KMS-11 (cell line): Measurements from ENCODE around the gene RUBCNL.

Source experiments
- H2AFZ ChIP-seq: fragments of 200-600 bp; sonication (generic); 2 replicates; pipeline ENCODE4 v1.6.1; 2016; ENCODE audit warnings: antibody characterized with exemption, mixed run types, low read depth
- H3K27ac ChIP-seq: fragments of 200-600 bp; sonication (generic); 2 replicates; pipeline ENCODE4 v1.6.1; 2016; ENCODE audit warnings: mild to moderate bottlenecking, mixed run types
- H3K27me3 ChIP-seq: fragments of 200-600 bp; sonication (generic); 2 replicates; pipeline ENCODE4 v1.6.1; 2017; ENCODE audit warnings: mild to moderate bottlenecking, low read depth, mixed run types, moderate library complexity; ENCODE audit not compliant: insufficient read depth
- H3K36me3 ChIP-seq: fragments of 200-600 bp; sonication (generic); 2 replicates; pipeline ENCODE4 v1.6.1; 2017; ENCODE audit warnings: mild to moderate bottlenecking, mixed run types; ENCODE audit not compliant: insufficient read depth
- H3K4me1 ChIP-seq: fragments of 200-600 bp; sonication (generic); 2 replicates; pipeline ENCODE4 v1.6.1; 2016; ENCODE audit warnings: mild to moderate bottlenecking, low read depth, mixed run types; ENCODE audit not compliant: poor library complexity, severe bottlenecking
- H3K4me2 ChIP-seq: fragments of 200-600 bp; sonication (generic); 2 replicates; pipeline ENCODE4 v1.7.0; 2016; ENCODE audit warnings: mild to moderate bottlenecking, mixed run types
- H3K4me3 ChIP-seq: fragments of 200-600 bp; sonication (generic); IDR thresholded peaks from 2 replicates; pipeline ENCODE4 v1.6.1; 2017; ENCODE audit warnings: low read depth, low read length, mixed read lengths; ENCODE audit not compliant: insufficient read depth
- H3K79me2 ChIP-seq: fragments of 200-600 bp; sonication (generic); 2 replicates; pipeline ENCODE4 v1.6.1; 2016; ENCODE audit warnings: low read depth, mixed run types; ENCODE audit not compliant: insufficient read depth
- H3K9ac ChIP-seq: fragments of 200-600 bp; sonication (generic); 2 replicates; pipeline ENCODE4 v1.6.1; 2016; ENCODE audit warnings: mild to moderate bottlenecking, mixed run types
- H4K20me1 ChIP-seq: fragments of 200-600 bp; sonication (generic); 2 replicates; pipeline ENCODE4 v1.6.1; 2016; ENCODE audit warnings: mild to moderate bottlenecking, mixed run types; ENCODE audit not compliant: insufficient read depth
- TF ChIP-seq, protein P1 (sequence below): fragments of 200-600 bp; sonication (generic); conservative IDR thresholded peaks from 2 replicates; pipeline ENCODE4 v1.6.1; 2017; ENCODE audit warnings: low read depth, mild to moderate bottlenecking, antibody characterized with exemption, low read length, moderate library complexity, mixed read lengths

The RUBCNL gene

DNA sequence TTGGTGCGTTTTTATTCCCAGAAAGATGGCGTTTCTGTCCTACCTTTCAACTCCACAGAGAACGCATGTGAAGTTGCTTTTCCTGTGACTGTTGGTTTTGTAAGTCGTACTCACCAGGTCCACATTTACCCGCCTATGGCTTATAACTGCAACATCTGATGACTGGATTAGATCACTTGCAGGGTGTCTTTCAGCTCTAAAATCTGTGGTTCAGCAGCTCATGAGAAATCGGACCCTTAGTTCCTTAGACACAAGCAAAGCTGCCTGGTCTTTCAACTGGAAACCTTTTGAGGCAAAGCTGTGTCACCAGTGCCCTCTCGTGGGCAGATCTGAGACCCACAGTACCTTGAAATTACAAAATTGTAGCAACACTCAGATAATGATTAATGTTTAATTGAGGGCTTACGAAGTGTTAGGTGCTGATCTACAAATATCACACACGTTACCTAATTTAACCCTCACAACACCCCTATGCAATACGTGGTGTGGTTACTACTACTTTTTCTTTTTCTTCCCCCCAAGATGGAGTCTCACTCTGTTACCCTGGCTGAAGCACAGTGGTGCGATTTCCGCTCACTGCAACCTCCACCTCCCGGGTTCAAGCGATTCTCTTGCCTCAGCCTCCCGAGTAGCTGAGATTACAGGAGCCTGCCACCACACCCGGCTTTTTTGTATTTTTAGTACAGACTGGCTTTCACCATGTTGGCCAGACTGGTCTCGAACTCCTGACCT, 65.4 kb downstream of the RUBCNL start:
- no peak overlapping the region for H3K27ac ChIP-seq
- TF ChIP-seq, protein P1, sequence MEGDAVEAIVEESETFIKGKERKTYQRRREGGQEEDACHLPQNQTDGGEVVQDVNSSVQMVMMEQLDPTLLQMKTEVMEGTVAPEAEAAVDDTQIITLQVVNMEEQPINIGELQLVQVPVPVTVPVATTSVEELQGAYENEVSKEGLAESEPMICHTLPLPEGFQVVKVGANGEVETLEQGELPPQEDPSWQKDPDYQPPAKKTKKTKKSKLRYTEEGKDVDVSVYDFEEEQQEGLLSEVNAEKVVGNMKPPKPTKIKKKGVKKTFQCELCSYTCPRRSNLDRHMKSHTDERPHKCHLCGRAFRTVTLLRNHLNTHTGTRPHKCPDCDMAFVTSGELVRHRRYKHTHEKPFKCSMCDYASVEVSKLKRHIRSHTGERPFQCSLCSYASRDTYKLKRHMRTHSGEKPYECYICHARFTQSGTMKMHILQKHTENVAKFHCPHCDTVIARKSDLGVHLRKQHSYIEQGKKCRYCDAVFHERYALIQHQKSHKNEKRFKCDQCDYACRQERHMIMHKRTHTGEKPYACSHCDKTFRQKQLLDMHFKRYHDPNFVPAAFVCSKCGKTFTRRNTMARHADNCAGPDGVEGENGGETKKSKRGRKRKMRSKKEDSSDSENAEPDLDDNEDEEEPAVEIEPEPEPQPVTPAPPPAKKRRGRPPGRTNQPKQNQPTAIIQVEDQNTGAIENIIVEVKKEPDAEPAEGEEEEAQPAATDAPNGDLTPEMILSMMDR, result peak; percentile 79
- H4K20me1 ChIP-seq, result no peaks in the 10 kb centered on the region
- no peak overlapping the region for H3K4me2 ChIP-seq
- H3K36me3 ChIP-seq, result no peaks in the 10 kb centered on the region
- H3K79me2 ChIP-seq, result no peaks in the 10 kb centered on the region
- H3K4me3 ChIP-seq, result no peak overlapping the region
- H3K9ac ChIP-seq, result no peak overlapping the region; the same call in 1 of the 2 replicates
- H2AFZ ChIP-seq, result peak overlapping the region; percentile 79
- H3K27me3 ChIP-seq, result no peaks in the 10 kb centered on the region
- peaks cover 4% of the 10 kb centered on the region for H3K4me1 ChIP-seq

DNA sequence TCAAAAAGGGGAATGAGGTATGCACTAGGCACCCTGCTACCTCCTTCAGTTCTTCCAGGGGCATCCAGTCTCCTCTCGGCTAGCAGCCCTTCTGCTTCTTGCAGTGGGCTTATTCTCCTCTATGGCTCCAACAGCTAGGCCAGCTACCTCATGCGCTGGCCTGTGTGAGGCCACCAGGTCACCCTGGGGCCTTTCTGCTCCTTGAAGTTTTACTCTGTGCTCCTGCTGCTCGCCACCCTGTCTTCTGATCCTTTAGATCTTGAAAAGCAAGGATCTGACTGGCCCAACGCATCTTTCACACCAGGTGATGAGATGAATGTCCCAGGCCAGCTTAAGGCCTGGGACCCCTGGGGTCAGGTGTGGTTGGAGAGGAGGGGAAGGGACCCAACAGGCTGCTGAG, 66.2 kb downstream of the RUBCNL start:
- Histone ChIP-seq H3K27me3 (no peaks in the 10 kb centered on the region), H3K9ac (no peak overlapping the region), H3K4me2 (no peak overlapping the region), H3K4me1 (peaks cover 4% of the 10 kb centered on the region), H3K27ac (no peak overlapping the region), H4K20me1 (no peaks in the 10 kb centered on the region), H3K79me2 (no peaks in the 10 kb centered on the region), H3K4me3 (no peak overlapping the region), H2AFZ (peak overlapping the region; percentile 79), H3K36me3 (no peaks in the 10 kb centered on the region)
- TF ChIP-seq, protein P1, result no peak

DNA sequence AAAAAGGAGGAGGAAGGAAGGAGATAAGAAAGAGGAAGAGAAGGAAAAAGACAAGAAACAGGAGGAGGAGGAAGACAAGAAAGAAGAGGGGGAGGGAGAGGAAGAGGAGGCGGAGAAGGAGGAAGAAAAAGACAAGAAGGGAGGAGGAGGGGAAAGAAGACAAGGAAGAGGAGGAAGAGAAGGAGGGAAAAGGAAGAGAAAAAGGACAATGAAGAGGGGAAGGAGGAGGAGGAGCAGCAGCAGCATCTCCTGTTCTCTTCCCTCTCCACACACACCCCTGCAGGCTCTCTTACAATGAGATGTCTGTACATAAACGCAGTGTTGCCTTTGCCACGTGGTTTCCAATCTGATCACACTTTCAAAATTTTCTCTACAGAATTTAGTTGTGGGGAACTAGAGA, 66.6 kb downstream of the RUBCNL start:
- no peaks in the 10 kb centered on the region for H3K36me3 ChIP-seq

DNA sequence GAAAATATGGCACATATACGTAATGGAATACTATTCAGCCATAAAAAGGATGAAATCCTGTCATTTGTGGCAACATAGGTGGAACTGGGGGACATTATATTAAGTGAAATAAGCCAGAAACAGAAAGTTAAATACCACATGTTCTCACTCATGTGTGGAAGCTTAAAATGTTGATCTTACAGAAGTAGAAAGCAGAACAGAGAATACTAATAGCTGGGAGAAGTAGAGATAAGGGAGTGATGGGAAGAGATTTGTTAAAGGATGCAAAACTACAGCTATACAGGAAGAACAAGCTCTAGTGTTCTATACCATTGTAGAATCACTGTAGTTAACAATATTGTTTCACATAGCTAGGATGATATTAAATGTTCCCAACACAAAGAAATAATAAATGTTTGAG, 68.1 kb downstream of the RUBCNL start:
- TF ChIP-seq, protein P1, result no peak
- H3K36me3 ChIP-seq, result no peaks in the 10 kb centered on the region
- H3K9ac ChIP-seq, result no peak overlapping the region
- peaks cover 6% of the 10 kb centered on the region for H3K4me1 ChIP-seq
- no peak overlapping the region for H3K4me2 ChIP-seq
- H3K27ac ChIP-seq, result no peak overlapping the region
- H4K20me1 ChIP-seq, result no peaks in the 10 kb centered on the region
- no peaks in the 10 kb centered on the region for H3K79me2 ChIP-seq
- H3K27me3 ChIP-seq, result no peaks in the 10 kb centered on the region
- H2AFZ ChIP-seq, result no peak overlapping the region
- H3K4me3 ChIP-seq, result no peak overlapping the region

More for the DNA sequence above, 66.6 kb downstream of the RUBCNL start:
- Histone ChIP-seq H3K4me3 (no peak overlapping the region), H4K20me1 (no peaks in the 10 kb centered on the region), H3K79me2 (no peaks in the 10 kb centered on the region), H3K27ac (no peak overlapping the region), H3K9ac (no peak overlapping the region), H3K4me1 (peaks cover 4% of the 10 kb centered on the region), H2AFZ (no peak overlapping the region), H3K27me3 (no peaks in the 10 kb centered on the region), H3K4me2 (no peak overlapping the region)
- TF ChIP-seq, protein P1, result no peak
